Erythroblast (primary cell): ENCODE results near the gene FCAMR.

Experiments
- DNase-seq, 2 experiments: peaks; one replicate each; lab custom pipeline; 2025; lab: John Stamatoyannopoulos, UW
- GATA1 ChIP-seq: IDR thresholded peaks from 2 replicates; pipeline ENCODE4 v1.6.1; 2011; ENCODE audit warnings: low read depth, mild to moderate bottlenecking, control low read depth, low read length, moderate library complexity
- POLR2A ChIP-seq: IDR thresholded peaks from 2 replicates; pipeline ENCODE4 v1.6.1; 2011; ENCODE audit warnings: mild to moderate bottlenecking, low read length

The FCAMR gene

GRCh38 chr1:206958144-206958543, 12.1 kb downstream of the FCAMR start:
- TF ChIP-seq POLR2A (no peak), GATA1 (no peak)
- no peak for DNase-seq

DNA sequence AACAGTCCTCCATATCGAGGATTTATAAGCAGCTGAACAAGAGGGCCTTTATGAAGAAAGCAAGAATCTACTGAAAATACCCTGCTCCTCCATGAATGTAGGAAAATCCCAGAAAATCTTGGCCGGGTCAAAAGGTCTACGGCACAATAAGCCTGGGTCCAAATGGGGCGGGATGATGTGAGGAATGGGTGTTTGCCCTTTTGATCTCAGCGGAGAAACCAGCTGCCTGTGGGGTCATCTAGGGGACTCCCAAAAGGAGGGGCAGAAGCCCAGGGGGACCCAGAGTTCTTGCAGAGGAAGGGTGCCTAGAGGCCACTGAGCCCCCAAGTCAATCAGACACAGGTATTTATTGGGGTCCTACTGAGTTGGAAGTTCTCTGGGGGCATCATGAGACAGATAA, 12.6 kb downstream of the FCAMR start:
- TF ChIP-seq GATA1 (no peak), POLR2A (no peak)
- DNase-seq: no peak

DNA sequence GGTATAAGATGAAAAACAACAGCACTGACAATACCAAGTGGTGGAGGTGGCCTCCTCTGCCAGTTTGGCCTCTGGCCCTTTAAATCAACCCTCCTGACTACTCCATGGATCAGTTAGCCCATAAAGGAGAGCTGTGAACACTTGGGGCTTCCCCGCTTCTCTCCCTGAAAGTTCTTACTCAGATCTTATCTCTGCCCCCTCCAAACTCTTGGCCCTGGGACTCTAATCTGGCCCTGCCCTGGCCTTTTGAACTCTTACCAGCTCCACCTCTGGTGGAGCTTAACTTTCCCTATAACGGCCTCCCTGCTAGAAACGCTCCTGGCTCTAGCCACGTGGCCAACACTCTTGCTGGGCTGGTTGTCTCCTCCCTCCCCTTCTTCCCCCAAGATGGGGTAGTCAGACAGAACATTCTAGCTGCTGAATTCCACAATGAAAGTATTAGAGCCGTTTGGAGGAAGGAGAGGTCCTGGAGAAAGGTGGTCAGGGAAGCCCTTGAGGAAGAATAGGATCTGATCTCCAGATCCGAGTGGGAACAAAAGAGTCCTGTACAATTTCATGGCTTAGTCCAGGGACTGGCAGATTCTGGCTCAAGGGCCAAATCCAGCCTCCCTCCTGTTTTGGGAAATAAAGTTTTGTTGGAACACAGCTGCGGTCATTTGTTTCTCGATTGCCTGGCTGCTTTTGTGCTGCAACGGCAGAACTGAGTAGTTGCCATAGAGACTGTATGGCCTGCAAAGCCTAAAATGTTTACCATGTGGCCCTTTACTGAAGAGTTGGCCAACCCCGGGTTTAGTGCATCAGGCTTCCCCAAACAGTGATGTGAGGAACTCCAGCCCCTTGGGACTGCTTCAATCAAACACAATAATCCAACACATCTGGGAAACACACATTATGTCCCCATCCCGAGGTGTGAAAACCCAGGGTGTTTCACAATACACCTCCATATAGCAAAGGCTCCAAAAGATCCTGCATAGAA, 14.5 kb downstream of the FCAMR start:
- DNase-seq: peak; percentile 11 to 13
- TF ChIP-seq GATA1 (no peak), POLR2A (no peak)

GRCh38 chr1:206954459-206955342, 15.6 kb downstream of the FCAMR start:
- no peak for DNase-seq
- no peak for TF ChIP-seq GATA1
- no peak for TF ChIP-seq POLR2A

DNA sequence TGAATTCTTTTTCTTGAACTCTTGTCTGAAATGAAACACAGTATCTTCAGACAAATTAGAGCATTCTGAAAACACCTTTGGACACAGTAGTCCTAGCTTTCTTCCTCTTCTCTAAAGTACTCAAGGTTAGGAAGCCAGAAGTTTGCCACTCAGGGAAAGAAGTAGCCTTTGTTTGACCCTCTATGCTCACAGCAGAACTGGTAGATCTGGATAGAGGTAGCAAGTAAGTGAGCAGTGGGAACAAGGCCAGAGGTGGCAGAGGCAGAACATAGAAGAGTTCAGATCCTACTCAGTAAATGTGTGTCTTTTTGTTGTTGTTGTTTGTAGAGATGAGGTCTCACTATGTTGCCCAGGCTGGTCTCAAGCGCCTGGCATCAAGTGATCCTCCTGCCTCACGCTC, 16.6 kb downstream of the FCAMR start:
- no peak for DNase-seq
- TF ChIP-seq GATA1 (no peak), POLR2A (no peak)

- TF ChIP-seq POLR2A (no peak), GATA1 (no peak)
- DNase-seq: no peak
These were observed 17.1 kb downstream of the FCAMR start for GRCh38 chr1:206953126-206953525.

GRCh38 chr1:206952171-206952570, 18.1 kb downstream of the FCAMR start:
- TF ChIP-seq GATA1 (no peak), POLR2A (no peak)
- DNase-seq: no peak

GRCh38 chr1:206951318-206952100, 18.8 kb downstream of the FCAMR start:
- no peak for TF ChIP-seq POLR2A
- TF ChIP-seq GATA1: no peak
- no peak for DNase-seq

DNA sequence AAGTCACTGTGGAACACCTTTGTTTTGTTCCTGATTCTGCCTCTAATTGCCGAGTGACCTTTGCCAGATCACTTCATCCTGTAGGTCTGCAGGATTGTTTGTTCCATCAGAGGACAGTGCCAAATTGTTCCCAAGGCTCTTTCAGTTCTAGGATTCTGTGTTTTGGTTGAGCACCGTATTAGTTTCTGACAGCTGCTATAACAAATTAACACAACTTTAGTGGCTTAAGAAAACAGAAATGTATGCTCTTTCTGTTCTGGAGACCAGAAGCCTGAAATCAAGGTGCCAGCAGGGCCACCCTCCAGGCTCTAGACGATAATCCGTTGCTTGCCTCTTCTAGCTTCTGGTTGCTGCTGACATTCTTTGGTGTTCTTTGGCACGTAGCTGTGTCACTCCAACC, 20.6 kb downstream of the FCAMR start:
- no peak for DNase-seq
- no peak for TF ChIP-seq POLR2A
- no peak for TF ChIP-seq GATA1

- TF ChIP-seq GATA1 (no peak), POLR2A (no peak)
- DNase-seq: no peak
These were observed 21.1 kb downstream of the FCAMR start for GRCh38 chr1:206949208-206949607.

- no peak for TF ChIP-seq GATA1
- no peak for TF ChIP-seq POLR2A
- DNase-seq: no peak
These were observed 23.0 kb downstream of the FCAMR start for GRCh38 chr1:206947255-206947654.

GRCh38 chr1:206946261-206946660, 24.0 kb downstream of the FCAMR start, which contains the start of gene PIGR:
Gene PIGR, minus strand, starts transcription at chr1:206946466. Its CDS starts 5,935 bp downstream, at chr1:206940531.
- TF ChIP-seq POLR2A: no peak
- no peak for TF ChIP-seq GATA1
- no peak for DNase-seq

DNA sequence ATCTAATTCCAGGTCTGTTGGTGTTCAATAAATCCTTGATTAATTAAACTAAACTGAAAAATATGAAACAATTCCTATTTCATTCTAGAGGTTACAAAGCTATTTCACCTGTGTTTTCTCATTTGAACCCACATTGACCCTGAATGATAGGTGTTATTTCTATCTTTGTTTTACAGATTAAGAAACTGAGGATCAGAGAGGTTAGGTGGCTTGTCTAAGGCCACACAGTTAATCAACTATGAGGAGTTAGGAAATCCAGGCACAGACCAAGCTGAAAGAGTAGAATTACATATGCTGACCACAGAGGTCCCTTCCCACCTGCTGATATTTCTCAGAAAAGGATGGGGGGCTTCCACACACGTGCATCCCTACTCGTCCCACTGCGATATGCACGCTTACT, 24.5 kb downstream of the FCAMR start:
- no peak for TF ChIP-seq GATA1
- no peak for TF ChIP-seq POLR2A
- no peak for DNase-seq
